HEK293 (cell line): ENCODE results near the gene JAZF1.

ENCODE experiments used
- CTCF ChIA-PET: fragments of 350-600 bp; formaldehyde crosslinking; extraction: SDS; loops from one replicate; lab custom pipeline; 2021; ENCODE audit warnings: antibody characterized with exemption; lab: Yijun Ruan, JAX
- POLR2A ChIA-PET: fragments of 300-600 bp; formaldehyde crosslinking; extraction: SDS; loops from one replicate; lab custom pipeline; 2020; ENCODE audit warnings: antibody characterized with exemption, inconsistent platforms; lab: Yijun Ruan, JAX
- H3K27ac ChIP-seq: fragments of 200-500 bp; sonication (Bioruptor generic); 2 replicates; pipeline ENCODE4 v1.5.1; 2014; ENCODE audit warnings: low read depth, low read length, control low read depth, inconsistent platforms; ENCODE audit errors: extremely low read depth
- H3K36me3 ChIP-seq, 2 experiments: fragments of 200-500 bp in 1 of 2; sonication (Bioruptor generic) in 1 of 2; 1 replicate in 1 of 2; 2 replicates in 1 of 2; pipeline ENCODE4 v1.5.1; 2014 to 2017; ENCODE audit warnings: inconsistent platforms in 2 of 2, low read length in 2 of 2; ENCODE audit not compliant: control insufficient read depth in 2 of 2, insufficient read depth in 1 of 2
- H3K4me1 ChIP-seq: fragments of 200-500 bp; sonication (Bioruptor generic); 2 replicates; pipeline ENCODE4 v1.5.1; 2014; ENCODE audit warnings: mild to moderate bottlenecking, low read length, inconsistent platforms; ENCODE audit not compliant: control insufficient read depth, insufficient read depth
- H3K4me3 ChIP-seq: 2 replicates; pipeline ENCODE4 v1.5.1; 2011; ENCODE audit warnings: low read depth, mild to moderate bottlenecking, control low read depth, low read length, moderate library complexity
- H3K9me3 ChIP-seq: fragments of 200-500 bp; sonication (Bioruptor generic); 2 replicates; pipeline ENCODE4 v1.5.1; 2014; ENCODE audit warnings: low read depth, low read length, inconsistent platforms; ENCODE audit not compliant: control insufficient read depth, insufficient read depth
- AEBP2 ChIP-seq: fragments of 450-650 bp; formaldehyde crosslinking; IDR thresholded peaks from 2 replicates; pipeline ENCODE4 v1.5.1; 2016; ENCODE audit warnings: missing biosample characterization, missing genetic modification characterization, borderline replicate concordance
- FEZF1 ChIP-seq: fragments of 450-650 bp; formaldehyde crosslinking; IDR thresholded peaks from 2 replicates; pipeline ENCODE4 v1.5.1; 2016; ENCODE audit warnings: missing biosample characterization, missing genetic modification characterization
- KLF1 ChIP-seq: fragments of 450-650 bp; formaldehyde crosslinking; IDR thresholded peaks from 2 replicates; pipeline ENCODE4 v1.5.1; 2016; ENCODE audit warnings: missing biosample characterization, missing genetic modification characterization
- MZF1 ChIP-seq: fragments of 450-650 bp; formaldehyde crosslinking; IDR thresholded peaks from 2 replicates; pipeline ENCODE4 v1.5.1; 2017; ENCODE audit warnings: missing biosample characterization, missing genetic modification characterization, borderline replicate concordance
- OSR2 ChIP-seq: fragments of 450-650 bp; formaldehyde crosslinking; IDR thresholded peaks from 2 replicates; pipeline ENCODE4 v1.5.1; 2016; ENCODE audit warnings: missing biosample characterization, missing genetic modification characterization
- PRDM1 ChIP-seq: fragments of 450-650 bp; formaldehyde crosslinking; IDR thresholded peaks from 2 replicates; pipeline ENCODE4; 2016; ENCODE audit warnings: missing biosample characterization, missing genetic modification characterization
- RBAK ChIP-seq: fragments of 450-650 bp; formaldehyde crosslinking; IDR thresholded peaks from 2 replicates; pipeline ENCODE4 v1.5.1; 2016; ENCODE audit warnings: missing biosample characterization, missing genetic modification characterization
- YY2 ChIP-seq: fragments of 450-650 bp; formaldehyde crosslinking; IDR thresholded peaks from 2 replicates; pipeline ENCODE4 v1.5.1; 2016; ENCODE audit warnings: missing biosample characterization, missing genetic modification characterization
- ZBTB17 ChIP-seq: fragments of 450-650 bp; formaldehyde crosslinking; IDR thresholded peaks from 2 replicates; pipeline ENCODE4 v1.5.1; 2016; ENCODE audit warnings: missing biosample characterization, missing genetic modification characterization
- ZBTB7A ChIP-seq: fragments of 450-650 bp; formaldehyde crosslinking; IDR thresholded peaks from 2 replicates; pipeline ENCODE4 v1.5.1; 2016; ENCODE audit warnings: low read depth, missing biosample characterization, missing genetic modification characterization
- ZNF148 ChIP-seq: fragments of 450-650 bp; formaldehyde crosslinking; IDR thresholded peaks from 2 replicates; pipeline ENCODE4 v1.5.0; 2017; ENCODE audit warnings: missing biosample characterization, missing genetic modification characterization, borderline replicate concordance
- ZNF280D ChIP-seq: fragments of 450-650 bp; formaldehyde crosslinking; IDR thresholded peaks from 2 replicates; pipeline ENCODE4 v1.5.1; 2016; ENCODE audit warnings: missing biosample characterization, missing genetic modification characterization
- ZNF311 ChIP-seq: fragments of 450-650 bp; formaldehyde crosslinking; IDR thresholded peaks from 2 replicates; pipeline ENCODE4 v1.5.1; 2017; ENCODE audit warnings: missing biosample characterization, missing genetic modification characterization, borderline replicate concordance
- ZNF416 ChIP-seq: fragments of 450-650 bp; formaldehyde crosslinking; IDR thresholded peaks from 2 replicates; pipeline ENCODE4 v1.5.1; 2016; ENCODE audit warnings: missing biosample characterization, missing genetic modification characterization
- ZNF426 ChIP-seq: fragments of 450-650 bp; formaldehyde crosslinking; IDR thresholded peaks from 2 replicates; pipeline ENCODE4 v1.5.1; 2017; ENCODE audit warnings: missing biosample characterization, missing genetic modification characterization, mild to moderate bottlenecking, inconsistent platforms, moderate library complexity
- ZNF555 ChIP-seq: fragments of 450-650 bp; formaldehyde crosslinking; conservative IDR thresholded peaks from 2 replicates; pipeline ENCODE4 v1.5.1; 2017; ENCODE audit warnings: missing biosample characterization, mild to moderate bottlenecking, missing genetic modification characterization, inconsistent platforms
- ZNF707 ChIP-seq: fragments of 450-650 bp; formaldehyde crosslinking; IDR thresholded peaks from 2 replicates; pipeline ENCODE4 v1.5.1; 2016; ENCODE audit warnings: missing biosample characterization, missing genetic modification characterization
- ZNF747 ChIP-seq: fragments of 450-650 bp; formaldehyde crosslinking; IDR thresholded peaks from 2 replicates; pipeline ENCODE4 v1.5.1; 2016; ENCODE audit warnings: missing biosample characterization, missing genetic modification characterization
- ZSCAN4 ChIP-seq: fragments of 450-650 bp; formaldehyde crosslinking; IDR thresholded peaks from 2 replicates; pipeline ENCODE4 v1.5.1; 2017; ENCODE audit warnings: missing biosample characterization, missing genetic modification characterization
- TF ChIP-seq, protein P1 (sequence below): fragments of 450-650 bp; formaldehyde crosslinking; IDR thresholded peaks from 2 replicates; pipeline ENCODE4 v1.5.1; 2016; ENCODE audit warnings: missing biosample characterization, missing genetic modification characterization, low read depth
- TF ChIP-seq, protein P2 (sequence below): fragments of 450-650 bp; formaldehyde crosslinking; IDR thresholded peaks from 2 replicates; pipeline ENCODE4 v1.5.1; 2016; ENCODE audit warnings: missing biosample characterization, missing genetic modification characterization, borderline replicate concordance

JAZF1 gene

GRCh38 chr7:27866256-27866655 lies 314.3 kb downstream of the JAZF1 start (continued):
- TF ChIP-seq ZNF707 (tag by site-specific recombination) = no peak
- no peak for TF ChIP-seq ZNF280D (tag by site-specific recombination)
- no peak for TF ChIP-seq RBAK
- no peak for TF ChIP-seq ZNF416 (tag by site-specific recombination)
- TF ChIP-seq ZSCAN4 (tag by site-specific recombination) = no peak
- TF ChIP-seq ZNF311 (tag by site-specific recombination) = no peak
- no peak for TF ChIP-seq ZBTB17 (tag by site-specific recombination)
- TF ChIP-seq ZNF555 (tag by site-specific recombination) = no peak

- H3K4me3 ChIP-seq = no peak overlapping the region
- no peaks in the 10 kb centered on the region for H3K9me3 ChIP-seq
- no peaks in the 10 kb centered on the region for H3K4me1 ChIP-seq
- no peaks in the 10 kb centered on the region for H3K36me3 ChIP-seq
- no peak overlapping the region for H3K27ac ChIP-seq
- CTCF ChIA-PET = no interaction called here
- POLR2A ChIA-PET = no interaction called here
- TF ChIP-seq ZNF148 (tag by site-specific recombination) = no peak
- TF ChIP-seq PRDM1 (tag by site-specific recombination) = no peak
- TF ChIP-seq FEZF1 (tag by site-specific recombination) = no peak
- no peak for TF ChIP-seq ZBTB7A
- no peak for TF ChIP-seq MZF1
- TF ChIP-seq YY2 (tag by site-specific recombination) = no peak
- TF ChIP-seq OSR2 = no peak
- TF ChIP-seq, protein P1, sequence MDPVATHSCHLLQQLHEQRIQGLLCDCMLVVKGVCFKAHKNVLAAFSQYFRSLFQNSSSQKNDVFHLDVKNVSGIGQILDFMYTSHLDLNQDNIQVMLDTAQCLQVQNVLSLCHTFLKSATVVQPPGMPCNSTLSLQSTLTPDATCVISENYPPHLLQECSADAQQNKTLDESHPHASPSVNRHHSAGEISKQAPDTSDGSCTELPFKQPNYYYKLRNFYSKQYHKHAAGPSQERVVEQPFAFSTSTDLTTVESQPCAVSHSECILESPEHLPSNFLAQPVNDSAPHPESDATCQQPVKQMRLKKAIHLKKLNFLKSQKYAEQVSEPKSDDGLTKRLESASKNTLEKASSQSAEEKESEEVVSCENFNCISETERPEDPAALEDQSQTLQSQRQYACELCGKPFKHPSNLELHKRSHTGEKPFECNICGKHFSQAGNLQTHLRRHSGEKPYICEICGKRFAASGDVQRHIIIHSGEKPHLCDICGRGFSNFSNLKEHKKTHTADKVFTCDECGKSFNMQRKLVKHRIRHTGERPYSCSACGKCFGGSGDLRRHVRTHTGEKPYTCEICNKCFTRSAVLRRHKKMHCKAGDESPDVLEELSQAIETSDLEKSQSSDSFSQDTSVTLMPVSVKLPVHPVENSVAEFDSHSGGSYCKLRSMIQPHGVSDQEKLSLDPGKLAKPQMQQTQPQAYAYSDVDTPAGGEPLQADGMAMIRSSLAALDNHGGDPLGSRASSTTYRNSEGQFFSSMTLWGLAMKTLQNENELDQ (tag by site-specific recombination) = no peak
- TF ChIP-seq KLF1 (tag by site-specific recombination) = no peak
- TF ChIP-seq ZNF747 (tag by site-specific recombination) = no peak
- TF ChIP-seq AEBP2 (tag by site-specific recombination) = no peak
- TF ChIP-seq, protein P2, sequence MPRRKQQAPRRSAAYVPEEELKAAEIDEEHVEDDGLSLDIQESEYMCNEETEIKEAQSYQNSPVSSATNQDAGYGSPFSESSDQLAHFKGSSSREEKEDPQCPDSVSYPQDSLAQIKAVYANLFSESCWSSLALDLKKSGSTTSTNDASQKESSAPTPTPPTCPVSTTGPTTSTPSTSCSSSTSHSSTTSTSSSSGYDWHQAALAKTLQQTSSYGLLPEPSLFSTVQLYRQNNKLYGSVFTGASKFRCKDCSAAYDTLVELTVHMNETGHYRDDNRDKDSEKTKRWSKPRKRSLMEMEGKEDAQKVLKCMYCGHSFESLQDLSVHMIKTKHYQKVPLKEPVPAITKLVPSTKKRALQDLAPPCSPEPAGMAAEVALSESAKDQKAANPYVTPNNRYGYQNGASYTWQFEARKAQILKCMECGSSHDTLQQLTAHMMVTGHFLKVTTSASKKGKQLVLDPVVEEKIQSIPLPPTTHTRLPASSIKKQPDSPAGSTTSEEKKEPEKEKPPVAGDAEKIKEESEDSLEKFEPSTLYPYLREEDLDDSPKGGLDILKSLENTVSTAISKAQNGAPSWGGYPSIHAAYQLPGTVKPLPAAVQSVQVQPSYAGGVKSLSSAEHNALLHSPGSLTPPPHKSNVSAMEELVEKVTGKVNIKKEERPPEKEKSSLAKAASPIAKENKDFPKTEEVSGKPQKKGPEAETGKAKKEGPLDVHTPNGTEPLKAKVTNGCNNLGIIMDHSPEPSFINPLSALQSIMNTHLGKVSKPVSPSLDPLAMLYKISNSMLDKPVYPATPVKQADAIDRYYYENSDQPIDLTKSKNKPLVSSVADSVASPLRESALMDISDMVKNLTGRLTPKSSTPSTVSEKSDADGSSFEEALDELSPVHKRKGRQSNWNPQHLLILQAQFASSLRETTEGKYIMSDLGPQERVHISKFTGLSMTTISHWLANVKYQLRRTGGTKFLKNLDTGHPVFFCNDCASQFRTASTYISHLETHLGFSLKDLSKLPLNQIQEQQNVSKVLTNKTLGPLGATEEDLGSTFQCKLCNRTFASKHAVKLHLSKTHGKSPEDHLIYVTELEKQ (tag by site-specific recombination) = no peak
- TF ChIP-seq ZNF426 (tag by site-specific recombination) = no peak
Observed at GRCh38 chr7:27863880-27864279, 316.7 kb downstream of the JAZF1 start.
